H1 (cell line): ENCODE measurements around the gene BAZ1B. TPM values are rescaled to one million over a fixed set of nuclear protein-coding genes. Genes with fewer than 3 reads are reported as not detected.

Experiments used
- CTCF ChIA-PET: fragments of 300-600 bp; sonication (Branson Sonifier 250); formaldehyde crosslinking; loops from one replicate; lab custom pipeline; 2021; ENCODE audit not compliant: partially characterized antibody; lab: Charles Lee
- POLR2A ChIA-PET: fragments of 300-600 bp; sonication (Branson Sonifier 250); formaldehyde crosslinking; loops from one replicate; lab custom pipeline; 2021; ENCODE audit warnings: inconsistent platforms; ENCODE audit not compliant: partially characterized antibody; lab: Charles Lee
- DNase-seq, 2 experiments: peaks; one replicate each; pipeline versions ENCODE4 v3.0.0 to v3.0.0-alpha.2; 2010 to 2022; ENCODE audit warnings: low spot score in 2 of 2, low read depth in 1 of 2, mixed read lengths in 1 of 2
- FAIRE-seq: peaks from 2 replicates; lab custom pipeline; 2011; peaks lifted over from hg19 to GRCh38; lab: Jason Lieb, UNC
- H2AFZ ChIP-seq: 2 replicates; pipeline ENCODE4 v1.8.1; 2012; ENCODE audit warnings: low read length, inconsistent platforms
- H2AK5ac ChIP-seq: 2 replicates; pipeline ENCODE4 v1.6.1; 2013; ENCODE audit warnings: low read depth, low read length
- H2BK120ac ChIP-seq: replicated peaks from 2 replicates; pipeline ENCODE3; 2013; ENCODE audit warnings: low read depth, low read length, inconsistent platforms
- H2BK12ac ChIP-seq: 2 replicates; pipeline ENCODE4 v1.6.1; 2013; ENCODE audit warnings: low read depth, low read length
- H2BK15ac ChIP-seq: 2 replicates; pipeline ENCODE4 v1.6.1; 2013; ENCODE audit warnings: low read length
- H2BK20ac ChIP-seq: 2 replicates; pipeline ENCODE4 v1.6.1; 2013; ENCODE audit warnings: low read length
- H2BK5ac ChIP-seq: 2 replicates; pipeline ENCODE4 v1.6.1; 2013; ENCODE audit warnings: low read depth, low read length
- H3K14ac ChIP-seq: 2 replicates; pipeline ENCODE4 v1.6.1; 2013; ENCODE audit warnings: inconsistent platforms; ENCODE audit not compliant: insufficient read length
- H3K18ac ChIP-seq: 2 replicates; pipeline ENCODE4 v1.6.1; 2013; ENCODE audit warnings: low read length; ENCODE audit errors: extremely low read depth
- H3K23ac ChIP-seq: 2 replicates; pipeline ENCODE4 v1.6.1; 2013; ENCODE audit warnings: inconsistent platforms; ENCODE audit not compliant: insufficient read length
- H3K23me2 ChIP-seq: 2 replicates; pipeline ENCODE4 v1.6.1; 2013; ENCODE audit warnings: low read depth, low read length
- H3K27ac ChIP-seq: 2 replicates; pipeline ENCODE4 v1.6.1; 2011; ENCODE audit warnings: low read depth, low read length, inconsistent platforms
- H3K27me3 ChIP-seq, 4 experiments: replicated peaks in 1 of 4; 1 replicate in 1 of 4; 2 replicates in 3 of 4; pipeline versions ENCODE4 v1.6.1 to v1.8.1; 2011 to 2013; ENCODE audit warnings: low read length in 3 of 4, mild to moderate bottlenecking in 3 of 4, inconsistent platforms in 2 of 4, mixed read lengths in 2 of 4, moderate library complexity in 1 of 4; ENCODE audit not compliant: control insufficient read depth in 3 of 4, insufficient read depth in 3 of 4; ENCODE audit errors: extremely low read depth in 1 of 4
- H3K36me3 ChIP-seq, 4 experiments: 2 replicates each; pipeline versions ENCODE4 v1.6.1 to v1.8.1; 2011 to 2013; ENCODE audit warnings: mild to moderate bottlenecking in 4 of 4, low read length in 3 of 4, moderate library complexity in 2 of 4, control low read depth in 1 of 4, inconsistent platforms in 1 of 4; ENCODE audit not compliant: insufficient read depth in 4 of 4, control insufficient read depth in 2 of 4
- H3K4ac ChIP-seq: replicated peaks from 2 replicates; pipeline ENCODE3; 2013; ENCODE audit warnings: low read length, low read depth, mixed read lengths, inconsistent platforms; ENCODE audit not compliant: insufficient read length
- H3K4me1 ChIP-seq, 4 experiments: replicated peaks in 1 of 4; 1 replicate in 1 of 4; 2 replicates in 3 of 4; pipeline versions ENCODE4 v1.6.1 to v1.8.1; 2011 to 2013; ENCODE audit warnings: low read length in 3 of 4, inconsistent platforms in 2 of 4, mixed read lengths in 1 of 4; ENCODE audit not compliant: insufficient read depth in 4 of 4, control insufficient read depth in 3 of 4
- H3K4me2 ChIP-seq, 2 experiments: 2 replicates each; pipeline versions ENCODE4 v1.6.1 to v1.8.1; 2011 to 2013; ENCODE audit warnings: low read depth in 2 of 2, low read length in 2 of 2, control low read depth in 1 of 2, inconsistent platforms in 1 of 2, mild to moderate bottlenecking in 1 of 2; ENCODE audit not compliant: insufficient read depth in 1 of 2
- H3K4me3 ChIP-seq, 4 experiments: fragments of 200-600, 300-600 bp in 1 of 4; sonication (generic), shearing (Covaris generic), sonication (Bioruptor Twin) in 1 of 4; 2 replicates each; pipeline versions ENCODE4 v1.5.1 to v1.8.1; 2011 to 2016; ENCODE audit warnings: low read length in 4 of 4, low read depth in 3 of 4, control low read depth in 2 of 4, inconsistent platforms in 2 of 4, mild to moderate bottlenecking in 2 of 4, mixed read lengths in 1 of 4, moderate library complexity in 1 of 4; ENCODE audit not compliant: insufficient read depth in 2 of 4; ENCODE audit errors: extremely low read depth in 1 of 4
- H3K56ac ChIP-seq: replicated peaks from 2 replicates; pipeline ENCODE3; 2013; ENCODE audit warnings: low read depth, mild to moderate bottlenecking, mixed read lengths, low read length, inconsistent platforms; ENCODE audit not compliant: insufficient read length
- H3K79me1 ChIP-seq: 2 replicates; pipeline ENCODE4 v1.6.1; 2013; ENCODE audit warnings: low read depth, low read length, control low read depth
- H3K79me2 ChIP-seq, 2 experiments: 2 replicates each; pipeline versions ENCODE4 v1.6.1 to v1.8.1; 2012 to 2013; ENCODE audit warnings: low read length in 2 of 2, mild to moderate bottlenecking in 2 of 2, inconsistent platforms in 1 of 2; ENCODE audit not compliant: insufficient read depth in 2 of 2, control insufficient read depth in 1 of 2
- H3K9ac ChIP-seq, 4 experiments: replicated peaks in 1 of 4; 1 replicate in 1 of 4; 2 replicates in 3 of 4; pipeline versions ENCODE4 v1.6.1 to v1.8.1; 2011 to 2013; ENCODE audit warnings: low read depth in 3 of 4, low read length in 3 of 4, control low read depth in 2 of 4, mild to moderate bottlenecking in 2 of 4, moderate library complexity in 2 of 4, inconsistent platforms in 1 of 4; ENCODE audit errors: extremely low read depth in 1 of 4
- H3K9me3 ChIP-seq, 2 experiments: 2 replicates each; pipeline versions ENCODE4 v1.6.1 to v1.8.1; 2012 to 2013; ENCODE audit warnings: mild to moderate bottlenecking in 2 of 2, moderate library complexity in 2 of 2, control low read depth in 1 of 2, inconsistent platforms in 1 of 2, low read depth in 1 of 2, low read length in 1 of 2, mixed read lengths in 1 of 2; ENCODE audit not compliant: insufficient read depth in 2 of 2
- H4K20me1 ChIP-seq, 2 experiments: replicated peaks in 1 of 2; 2 replicates each; pipeline versions ENCODE3 to v1.8.1; 2011 to 2013; ENCODE audit warnings: inconsistent platforms in 2 of 2, low read length in 2 of 2, mild to moderate bottlenecking in 1 of 2; ENCODE audit not compliant: insufficient read depth in 2 of 2, control insufficient read depth in 1 of 2
- H4K5ac ChIP-seq: 2 replicates; pipeline ENCODE4 v1.6.1; 2013; ENCODE audit warnings: low read length, low read depth, mixed read lengths, inconsistent platforms; ENCODE audit not compliant: insufficient read length
- H4K8ac ChIP-seq: 2 replicates; pipeline ENCODE4 v1.8.0; 2013; ENCODE audit warnings: mild to moderate bottlenecking, moderate library complexity, low read length, inconsistent platforms; ENCODE audit not compliant: insufficient read depth; ENCODE audit errors: extremely low read depth
- H4K91ac ChIP-seq: replicated peaks from 2 replicates; pipeline ENCODE3; 2013; ENCODE audit warnings: low read length, mixed read lengths, inconsistent platforms; ENCODE audit not compliant: insufficient read length
- BCL11A ChIP-seq, 2 experiments: IDR thresholded peaks; one replicate each; pipeline ENCODE4 v1.6.1; 2011; ENCODE audit warnings: low read depth in 2 of 2, low read length in 2 of 2, mild to moderate bottlenecking in 2 of 2
- SP4 ChIP-seq: IDR thresholded peaks from 2 replicates; pipeline ENCODE4 v1.6.1; 2012; ENCODE audit warnings: low read length, inconsistent platforms
- WGBS, 2 experiments: shearing (Covaris generic) in 1 of 2; methylation state at CpG; one replicate each; pipeline versions ENCODE4 v1.1.6 to v1.1.7; 2013 to 2015; ENCODE audit warnings: low lambda C conversion rate in 2 of 2, mixed read lengths in 2 of 2, inconsistent platforms in 1 of 2, low coverage in 1 of 2, missing lambda C conversion rate in 1 of 2; ENCODE audit not compliant: insufficient replicate concordance in 2 of 2, insufficient coverage in 1 of 2, insufficient read length in 1 of 2; ENCODE audit errors: extremely low coverage in 1 of 2, missing lambda C conversion rate in 1 of 2; 5-methylcytosine and 5-hydroxymethylcytosine counted together
- polyA plus RNA-seq, 7 experiments: library from polyadenylated mRNA; depleted of rRNA in 3 of 7; stranded (reverse) in 5 of 7; unstranded in 2 of 7; fragments of >200 nt in 5 of 7; fragments of 200-250 nt in 2 of 7; gene quantifications; 1 replicate in 5 of 7; 2 replicates in 1 of 7; 4 replicates in 1 of 7; pipeline versions ENCODE4 v1.2.1 to v1.2.3, GENCODE V29; 2011 to 2013; ENCODE audit warnings: missing spikeins in 2 of 7, mixed read lengths in 2 of 7
- total RNA-seq: library from RNA; stranded (reverse); fragmentation: NEBNext Ultra II Directional; extraction: Animal tissue kit (Norgen Biotek cat#: 25700); gene quantifications from 2 replicates; pipeline ENCODE4 v1.2.1, GENCODE V29; 2021
- TF ChIP-seq, protein P1 (sequence below): IDR thresholded peaks from 2 replicates; pipeline ENCODE4 v1.6.1; 2011; ENCODE audit warnings: low read depth, mild to moderate bottlenecking, low read length; ENCODE audit not compliant: insufficient read depth

Gene BAZ1B
- total and polyA plus RNA-seq, 2 of the 8 experiments (the other 6 are each of a cell fraction or from before 2014, with no cell fraction given) = 21.0 to 86.8 TPM

- Histone ChIP-seq H3K14ac (no peak overlapping the region), H3K79me2 (no peaks in the 10 kb centered on the region; a peak in 1 of 4 replicates), H3K27me3 (no peaks in the 10 kb centered on the region), H2BK12ac (no peak overlapping the region), H2BK20ac (no peak overlapping the region), H3K27ac (no peak overlapping the region), H4K20me1 (peaks cover 2 to 6% of the 10 kb centered on the region in 2 experiments), H3K36me3 (peaks cover 40 to 94% (median 79%) of the 10 kb centered on the region in 4 experiments), H4K5ac (no peak overlapping the region), H3K4me3 (no peak overlapping the region), H3K9me3 (no peaks in the 10 kb centered on the region), H2AK5ac (no peak overlapping the region), H3K79me1 (no peaks in the 10 kb centered on the region)
- DNase-seq (no peak), FAIRE-seq (no peak)
- TF ChIP-seq SP4 = no peak
- TF ChIP-seq BCL11A (IDR thresholded peaks at IDR 0.05; ENCODE audit: low read depth in 2 of 2, low read length in 2 of 2) = no peak
- TF ChIP-seq, protein P1, sequence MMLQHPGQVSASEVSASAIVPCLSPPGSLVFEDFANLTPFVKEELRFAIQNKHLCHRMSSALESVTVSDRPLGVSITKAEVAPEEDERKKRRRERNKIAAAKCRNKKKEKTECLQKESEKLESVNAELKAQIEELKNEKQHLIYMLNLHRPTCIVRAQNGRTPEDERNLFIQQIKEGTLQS = no peak
- TF ChIP-seq, all 59 proteins: peak for 0
- Histone ChIP-seq H2BK120ac (no peak overlapping the region), H3K4me2 (no peak overlapping the region), H3K56ac (no peak overlapping the region), H4K8ac (no peak overlapping the region; the same call in 1 of the 2 replicates), H3K23me2 (no peaks in the 10 kb centered on the region), H4K91ac (no peak overlapping the region), H2BK15ac (no peak overlapping the region), H2AFZ (no peak overlapping the region), H3K18ac (no peak overlapping the region), H3K4ac (no peak overlapping the region), H3K9ac (no peak overlapping the region), H2BK5ac (no peak overlapping the region), H3K23ac (no peak overlapping the region), H3K4me1 (no peaks in the 10 kb centered on the region)
- CTCF ChIA-PET = no interaction called here
- POLR2A ChIA-PET = interaction anchor here (0.8 kb wide), 1 partner anchor 57 kb away, joined by 3 read pairs; no protein-coding TSS in a partner anchor
- 86% methylated on average over 7 of the region's 7 CpGs; no CpG with 5 or more reads in 1 of the 2 experiments for WGBS, 2 experiments
Measured at GRCh38 chr7:73463966-73464365, 58.1 kb downstream of the BAZ1B start.
